Measurements from ENCODE around the gene AGA.

GRCh38 chr4:177479063-177479462 is 36.8 kb upstream of the AGA start:
- TF ChIP-seq CTCF (conservative IDR thresholded peaks at IDR 0.05) (no peak), ZFX (IDR thresholded peaks at IDR 0.05) (no peak)
